Tibial nerve (tissue), 4 donors: ENCODE measurements around the gene B4GALNT1. TPM values are rescaled to one million over a fixed set of nuclear protein-coding genes. Genes with fewer than 3 reads are reported as not detected.

Source experiments
- DNase-seq, 2 donors: peaks; one replicate each; pipeline ENCODE4 v3.0.0-alpha.2; 2019; ENCODE audit warnings: low spot score in 2 of 2
- H3K27ac ChIP-seq, 4 donors: fragments of 200-600 bp; sonication (generic) in 3 of 4; one replicate each; pipeline ENCODE4 v1.5.1; 2017 to 2019; ENCODE audit warnings: mild to moderate bottlenecking in 1 of 4
- H3K27me3 ChIP-seq, 2 donors: fragments of 200-600 bp; sonication (generic) in 1 of 2; one replicate each; pipeline versions ENCODE4 v1.5.1 to v1.6.0; 2017 to 2019
- H3K36me3 ChIP-seq, 3 donors: fragments of 200-600 bp; sonication (generic); one replicate each; pipeline ENCODE4 v1.5.1; 2018 to 2019
- H3K4me1 ChIP-seq, 4 donors: fragments of 200-600 bp; sonication (generic) in 3 of 4; one replicate each; pipeline ENCODE4 v1.5.1; 2017 to 2019
- H3K4me3 ChIP-seq, 4 donors: fragments of 200-600 bp; sonication (generic) in 3 of 4; one replicate each; pipeline ENCODE4 v1.5.1; 2017 to 2019; ENCODE audit warnings: mild to moderate bottlenecking in 1 of 4, moderate library complexity in 1 of 4
- H3K9me3 ChIP-seq, 4 donors: fragments of 200-600 bp; sonication (generic) in 3 of 4; one replicate each; pipeline ENCODE4 v1.5.1; 2017 to 2019
- EP300 ChIP-seq, 2 donors: sonication (generic); formaldehyde crosslinking; IDR thresholded peaks; one replicate each; pipeline ENCODE4 v1.6.1; 2017; ENCODE audit warnings: antibody characterized with exemption in 2 of 2, mild to moderate bottlenecking in 1 of 2
- POLR2A ChIP-seq, 2 donors: fragments of 450-650 bp; IDR thresholded peaks; one replicate each; pipeline ENCODE4 v1.6.1; 2017; ENCODE audit warnings: antibody characterized with exemption in 2 of 2, mild to moderate bottlenecking in 2 of 2, moderate library complexity in 2 of 2
- WGBS, 2 donors: methylation state at CpG; one replicate each; pipeline ENCODE4 v1.1.5; 2018; 5-methylcytosine and 5-hydroxymethylcytosine counted together
- total RNA-seq, 4 donors: library from RNA; depleted of rRNA; stranded (reverse); fragments of >200 nt; gene quantifications; one replicate each; pipeline ENCODE4 v1.1.0, GENCODE V29; 2016
- TF ChIP-seq, protein P1 (sequence below), 5 experiments: fragments of 200-600 bp in 3 of 5; fragments of 450-650 bp in 2 of 5; sonication (generic) in 3 of 5; IDR thresholded peaks; one replicate each; pipeline ENCODE4 v1.5.1; 2016 to 2019; ENCODE audit warnings: antibody characterized with exemption in 5 of 5, mild to moderate bottlenecking in 3 of 5, moderate library complexity in 2 of 5

B4GALNT1 gene
- total RNA-seq, 4 donors from 2014 or later: 14.5 to 43.8 (median 16.8) TPM

DNA sequence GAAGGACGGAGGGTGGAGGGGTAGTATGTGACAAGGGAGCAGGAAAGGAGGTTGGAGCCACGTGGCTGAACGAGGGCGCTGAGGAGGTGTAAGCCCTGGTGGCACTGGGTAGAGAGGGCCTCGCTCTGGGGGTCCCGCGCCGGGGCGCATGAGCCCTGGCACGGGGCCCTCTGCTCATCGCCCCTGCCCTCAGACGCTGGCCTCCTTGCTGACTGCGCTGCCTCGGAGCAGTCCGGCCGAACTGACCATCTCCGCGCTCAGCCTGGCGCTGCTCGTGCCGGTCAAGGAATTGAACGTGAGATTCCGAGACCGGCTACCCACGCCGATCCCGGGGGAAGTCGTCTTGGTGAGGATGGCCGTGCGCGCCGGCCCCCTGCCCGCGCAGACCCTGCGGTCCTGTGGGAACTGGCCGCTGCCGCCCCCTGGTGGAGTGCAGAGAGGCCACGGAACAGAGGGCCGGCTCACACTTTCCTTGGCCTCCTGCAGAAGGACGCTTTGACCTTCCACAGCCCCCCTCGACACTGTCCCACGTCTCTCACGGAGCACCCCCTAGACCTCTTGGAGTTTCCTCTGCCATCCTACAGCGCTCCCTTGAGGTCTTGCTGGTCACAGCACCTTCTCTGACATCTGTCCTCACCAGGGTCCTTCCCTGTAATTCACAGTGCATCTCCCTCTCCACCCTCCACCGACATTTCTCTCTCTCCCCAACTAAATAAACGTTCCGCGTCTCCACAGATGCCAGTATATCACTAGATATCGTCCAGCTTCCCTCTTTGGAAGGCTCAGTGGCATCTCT, 11.3 kb downstream of the B4GALNT1 start:
- WGBS, 2 donors: 4% methylated on average over 25 to 41 of the region's 49 CpGs
- Histone ChIP-seq H3K27ac (no peak overlapping the region), H3K27me3 (peaks cover 0 to 44% of the 10 kb centered on the region in 2 donors), H3K4me1 (peaks cover 0 to 29% (median 16%) of the 10 kb centered on the region in 4 donors), H3K4me3 (peak overlapping the region; percentile 23 to 52 (median 42)), H3K9me3 (no peaks in the 10 kb centered on the region), H3K36me3 (peaks cover 0 to 22% (median 0%) of the 10 kb centered on the region in 3 donors)
- TF ChIP-seq POLR2A (IDR thresholded peaks at IDR 0.05) (no peak), EP300 (IDR thresholded peaks at IDR 0.05) (no peak)
- TF ChIP-seq, protein P1, sequence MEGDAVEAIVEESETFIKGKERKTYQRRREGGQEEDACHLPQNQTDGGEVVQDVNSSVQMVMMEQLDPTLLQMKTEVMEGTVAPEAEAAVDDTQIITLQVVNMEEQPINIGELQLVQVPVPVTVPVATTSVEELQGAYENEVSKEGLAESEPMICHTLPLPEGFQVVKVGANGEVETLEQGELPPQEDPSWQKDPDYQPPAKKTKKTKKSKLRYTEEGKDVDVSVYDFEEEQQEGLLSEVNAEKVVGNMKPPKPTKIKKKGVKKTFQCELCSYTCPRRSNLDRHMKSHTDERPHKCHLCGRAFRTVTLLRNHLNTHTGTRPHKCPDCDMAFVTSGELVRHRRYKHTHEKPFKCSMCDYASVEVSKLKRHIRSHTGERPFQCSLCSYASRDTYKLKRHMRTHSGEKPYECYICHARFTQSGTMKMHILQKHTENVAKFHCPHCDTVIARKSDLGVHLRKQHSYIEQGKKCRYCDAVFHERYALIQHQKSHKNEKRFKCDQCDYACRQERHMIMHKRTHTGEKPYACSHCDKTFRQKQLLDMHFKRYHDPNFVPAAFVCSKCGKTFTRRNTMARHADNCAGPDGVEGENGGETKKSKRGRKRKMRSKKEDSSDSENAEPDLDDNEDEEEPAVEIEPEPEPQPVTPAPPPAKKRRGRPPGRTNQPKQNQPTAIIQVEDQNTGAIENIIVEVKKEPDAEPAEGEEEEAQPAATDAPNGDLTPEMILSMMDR (IDR thresholded peaks at IDR 0.05): peak; percentile 84 to 99 (median 90)
- DNase-seq: peak in 1 of 2 donors; percentile 49

DNA sequence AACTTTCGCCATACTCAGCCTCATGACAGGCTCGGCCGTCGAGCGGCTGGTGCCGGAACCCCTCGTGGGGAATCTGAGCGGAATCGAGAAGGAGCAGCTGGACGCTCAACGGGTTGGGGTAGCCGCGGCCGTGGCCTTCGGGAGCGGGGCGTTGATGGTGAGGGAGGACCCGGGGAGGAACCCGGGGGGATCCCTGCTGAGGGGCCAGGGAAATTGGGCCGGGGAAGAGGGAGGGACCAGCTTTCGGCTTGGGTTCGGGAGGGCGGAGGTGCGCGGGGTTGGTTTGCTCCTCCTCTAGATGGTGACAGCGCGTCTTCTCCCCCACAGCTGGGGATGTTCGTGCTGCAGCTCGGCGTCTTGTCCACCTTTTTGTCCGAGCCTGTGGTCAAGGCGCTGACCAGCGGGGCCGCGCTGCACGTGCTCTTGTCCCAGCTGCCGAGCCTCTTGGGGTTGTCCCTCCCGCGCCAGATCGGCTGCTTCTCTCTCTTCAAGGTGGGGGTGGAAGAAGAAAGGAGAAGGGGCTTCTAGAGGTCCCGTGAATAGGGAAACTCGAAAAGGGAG, 12.0 kb downstream of the B4GALNT1 start:
- no peak for DNase-seq
- no peaks in the 10 kb centered on the region for H3K9me3 ChIP-seq
- TF ChIP-seq, protein P1 (IDR thresholded peaks at IDR 0.05): no peak
- no peak for TF ChIP-seq POLR2A (IDR thresholded peaks at IDR 0.05)
- TF ChIP-seq EP300 (IDR thresholded peaks at IDR 0.05): no peak
- no peak overlapping the region for H3K27ac ChIP-seq
- H3K27me3 ChIP-seq: peaks cover 0 to 41% of the 10 kb centered on the region in 2 donors
- peaks cover 0 to 32% (median 16%) of the 10 kb centered on the region in 4 donors for H3K4me1 ChIP-seq
- WGBS, 2 donors: 15 to 21% methylated on average over 25 to 31 of the region's 42 CpGs
- peaks cover 0 to 22% (median 0%) of the 10 kb centered on the region in 3 donors for H3K36me3 ChIP-seq
- peak overlapping the region; percentile 23 to 52 (median 42) for H3K4me3 ChIP-seq

DNA sequence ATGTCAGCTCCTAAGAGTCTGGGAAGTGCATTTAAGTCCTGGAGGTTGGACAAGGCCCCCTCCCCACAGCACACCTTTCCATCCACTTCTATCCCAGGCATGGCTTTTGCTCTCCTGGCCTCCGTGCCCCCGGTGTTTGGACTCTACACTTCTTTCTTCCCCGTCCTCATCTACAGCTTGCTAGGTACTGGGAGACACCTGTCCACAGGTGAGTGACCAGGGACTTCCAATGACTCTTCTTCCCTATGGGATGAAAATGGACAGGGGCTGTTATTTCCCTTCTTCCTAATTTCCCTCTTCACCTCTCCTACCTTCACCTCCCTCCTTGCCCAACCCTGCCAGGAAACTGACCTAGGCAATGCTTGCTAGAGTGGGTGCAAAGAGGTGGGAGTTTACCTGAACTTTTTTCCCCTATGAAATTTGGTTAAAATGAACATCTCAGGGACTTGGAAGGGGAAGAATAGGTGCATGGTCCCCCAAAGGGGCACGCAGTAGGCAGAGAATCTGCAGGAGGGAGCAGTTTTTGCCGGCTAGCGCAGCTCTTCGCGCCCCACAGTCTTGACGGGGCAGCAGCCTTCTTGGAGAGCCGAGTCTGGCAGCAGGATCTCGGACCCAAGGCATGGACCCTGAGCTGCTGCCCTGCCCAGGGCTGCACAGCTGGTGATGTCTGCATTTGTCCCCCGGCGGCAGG, 12.6 kb downstream of the B4GALNT1 start:
- TF ChIP-seq, protein P1 (IDR thresholded peaks at IDR 0.05): no peak
- TF ChIP-seq EP300 (IDR thresholded peaks at IDR 0.05): no peak
- no peak for TF ChIP-seq POLR2A (IDR thresholded peaks at IDR 0.05)
- H3K27me3 ChIP-seq: peaks cover 0 to 39% of the 10 kb centered on the region in 2 donors
- H3K4me1 ChIP-seq: peaks cover 0 to 32% (median 16%) of the 10 kb centered on the region in 4 donors
- H3K9me3 ChIP-seq: no peaks in the 10 kb centered on the region
- peaks cover 0 to 25% (median 0%) of the 10 kb centered on the region in 3 donors for H3K36me3 ChIP-seq
- no peak overlapping the region for H3K27ac ChIP-seq
- H3K4me3 ChIP-seq: no peak overlapping the region
- 48 to 52% methylated on average over 11 to 13 of the region's 13 CpGs for WGBS, 2 donors
- DNase-seq: no peak

DNA sequence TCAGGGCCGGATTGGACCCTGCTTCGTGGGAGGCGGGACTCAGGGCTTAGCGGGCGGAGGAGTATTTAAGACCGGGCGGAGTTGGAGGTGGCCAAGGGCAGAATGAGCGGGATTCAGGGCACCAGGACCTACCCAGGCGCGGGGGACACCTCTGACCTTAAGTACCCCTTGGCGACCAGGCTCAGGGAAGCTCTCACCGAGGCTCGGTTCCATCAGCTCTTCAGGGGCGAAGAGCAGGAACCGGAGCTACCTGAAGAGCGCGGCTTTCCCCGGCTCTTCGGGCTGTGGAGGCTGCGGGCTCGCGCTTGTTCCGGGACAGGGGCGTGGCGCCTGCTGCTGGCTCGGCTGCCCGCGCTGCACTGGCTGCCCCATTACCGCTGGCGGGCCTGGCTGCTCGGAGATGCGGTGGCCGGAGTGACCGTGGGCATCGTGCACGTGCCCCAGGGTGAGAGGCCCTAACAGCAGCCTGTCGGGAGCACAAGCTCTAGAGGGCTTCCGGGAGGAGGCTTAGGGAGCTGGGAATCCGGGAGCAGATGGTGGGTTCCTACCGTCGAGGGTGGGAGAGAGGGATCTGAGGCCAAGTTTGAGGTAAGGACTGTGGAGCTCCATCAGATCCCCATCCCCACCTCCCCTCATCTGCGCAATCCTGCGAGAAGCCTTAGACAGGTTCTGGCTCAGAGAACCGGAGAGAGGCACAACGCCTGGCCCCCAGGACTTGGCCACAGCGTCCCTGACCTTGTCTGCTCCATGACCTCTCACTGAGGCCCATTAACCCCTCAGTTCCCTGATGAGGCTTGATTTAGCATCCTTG, 13.4 kb downstream of the B4GALNT1 start:
- TF ChIP-seq EP300 (IDR thresholded peaks at IDR 0.05): no peak
- no peak for TF ChIP-seq POLR2A (IDR thresholded peaks at IDR 0.05)
- TF ChIP-seq, protein P1 (IDR thresholded peaks at IDR 0.05): no peak
- Histone ChIP-seq H3K36me3 (peaks cover 0 to 33% (median 0%) of the 10 kb centered on the region in 3 donors), H3K27me3 (peaks cover 0 to 39% of the 10 kb centered on the region in 2 donors), H3K9me3 (no peaks in the 10 kb centered on the region), H3K4me1 (peaks cover 0 to 33% (median 16%) of the 10 kb centered on the region in 4 donors), H3K4me3 (no peak overlapping the region), H3K27ac (no peak overlapping the region)
- WGBS, 2 donors: 46 to 54% methylated on average over 23 to 46 of the region's 46 CpGs
- no peak for DNase-seq
